Measurements from ENCODE around the gene MRPL12. TPM values are rescaled to one million over a fixed set of nuclear protein-coding genes. Genes with fewer than 3 reads are reported as not detected.

Gene MRPL12
- total and polyA plus RNA-seq, 2 of the 13 experiments (the other 11 are each of a cell fraction or from before 2014, with no cell fraction given) = 39.1 to 94.1 TPM

DNA sequence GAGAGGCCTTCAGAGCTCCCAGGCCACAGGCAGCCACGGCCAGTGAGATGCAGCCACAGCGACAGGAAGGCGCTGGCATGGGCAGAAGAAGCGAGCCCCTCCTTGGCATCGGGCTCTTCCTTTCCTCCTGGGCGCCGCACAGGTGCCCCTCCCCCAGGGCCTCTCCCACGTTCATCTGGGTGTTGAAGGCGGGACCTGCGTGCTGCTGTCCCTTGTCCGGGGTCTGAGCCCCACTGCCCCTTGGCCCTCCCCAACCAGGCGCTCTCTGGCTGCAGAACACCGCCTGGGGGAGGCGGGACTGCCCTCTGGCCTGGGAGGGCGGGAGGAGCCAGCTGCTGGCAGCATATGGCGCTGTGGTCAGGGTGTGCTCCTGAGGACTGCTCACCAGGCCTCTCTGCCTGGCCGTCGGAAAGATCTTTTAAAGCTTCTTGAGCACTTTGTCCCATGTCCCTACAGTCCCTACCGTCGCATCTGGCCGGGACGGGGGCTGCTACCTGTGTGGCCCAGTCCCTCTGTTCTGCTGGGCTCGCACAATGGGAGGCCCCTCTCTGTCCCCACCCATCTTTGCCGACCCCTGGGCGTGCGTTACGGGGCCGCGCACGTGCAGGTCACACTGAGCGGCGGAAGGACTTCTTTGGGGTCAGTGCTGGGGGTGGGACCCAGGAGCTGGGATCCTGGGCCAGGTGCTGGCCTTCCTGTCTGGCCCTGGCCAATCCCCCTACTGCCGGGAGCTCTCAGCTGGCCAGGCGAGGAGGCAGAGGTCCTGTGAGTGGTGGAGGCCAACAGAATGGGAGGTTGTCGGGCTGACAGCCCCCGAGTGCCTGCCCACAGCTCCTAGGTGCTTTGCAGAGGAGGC is 10.6 kb downstream of the MRPL12 start (continued):
- TF ChIP-seq, protein P1, sequence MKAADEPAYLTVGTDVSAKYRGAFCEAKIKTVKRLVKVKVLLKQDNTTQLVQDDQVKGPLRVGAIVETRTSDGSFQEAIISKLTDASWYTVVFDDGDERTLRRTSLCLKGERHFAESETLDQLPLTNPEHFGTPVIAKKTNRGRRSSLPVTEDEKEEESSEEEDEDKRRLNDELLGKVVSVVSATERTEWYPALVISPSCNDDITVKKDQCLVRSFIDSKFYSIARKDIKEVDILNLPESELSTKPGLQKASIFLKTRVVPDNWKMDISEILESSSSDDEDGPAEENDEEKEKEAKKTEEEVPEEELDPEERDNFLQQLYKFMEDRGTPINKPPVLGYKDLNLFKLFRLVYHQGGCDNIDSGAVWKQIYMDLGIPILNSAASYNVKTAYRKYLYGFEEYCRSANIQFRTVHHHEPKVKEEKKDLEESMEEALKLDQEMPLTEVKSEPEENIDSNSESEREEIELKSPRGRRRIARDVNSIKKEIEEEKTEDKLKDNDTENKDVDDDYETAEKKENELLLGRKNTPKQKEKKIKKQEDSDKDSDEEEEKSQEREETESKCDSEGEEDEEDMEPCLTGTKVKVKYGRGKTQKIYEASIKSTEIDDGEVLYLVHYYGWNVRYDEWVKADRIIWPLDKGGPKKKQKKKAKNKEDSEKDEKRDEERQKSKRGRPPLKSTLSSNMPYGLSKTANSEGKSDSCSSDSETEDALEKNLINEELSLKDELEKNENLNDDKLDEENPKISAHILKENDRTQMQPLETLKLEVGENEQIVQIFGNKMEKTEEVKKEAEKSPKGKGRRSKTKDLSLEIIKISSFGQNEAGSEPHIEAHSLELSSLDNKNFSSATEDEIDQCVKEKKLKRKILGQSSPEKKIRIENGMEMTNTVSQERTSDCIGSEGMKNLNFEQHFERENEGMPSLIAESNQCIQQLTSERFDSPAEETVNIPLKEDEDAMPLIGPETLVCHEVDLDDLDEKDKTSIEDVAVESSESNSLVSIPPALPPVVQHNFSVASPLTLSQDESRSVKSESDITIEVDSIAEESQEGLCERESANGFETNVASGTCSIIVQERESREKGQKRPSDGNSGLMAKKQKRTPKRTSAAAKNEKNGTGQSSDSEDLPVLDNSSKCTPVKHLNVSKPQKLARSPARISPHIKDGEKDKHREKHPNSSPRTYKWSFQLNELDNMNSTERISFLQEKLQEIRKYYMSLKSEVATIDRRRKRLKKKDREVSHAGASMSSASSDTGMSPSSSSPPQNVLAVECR (CRISPR knock-in tag; IDR thresholded peaks at IDR 0.05; ENCODE audit: borderline replicate concordance) = peak; percentile 93; the same call in 1 of the 2 replicates
- TF ChIP-seq, protein P2, sequence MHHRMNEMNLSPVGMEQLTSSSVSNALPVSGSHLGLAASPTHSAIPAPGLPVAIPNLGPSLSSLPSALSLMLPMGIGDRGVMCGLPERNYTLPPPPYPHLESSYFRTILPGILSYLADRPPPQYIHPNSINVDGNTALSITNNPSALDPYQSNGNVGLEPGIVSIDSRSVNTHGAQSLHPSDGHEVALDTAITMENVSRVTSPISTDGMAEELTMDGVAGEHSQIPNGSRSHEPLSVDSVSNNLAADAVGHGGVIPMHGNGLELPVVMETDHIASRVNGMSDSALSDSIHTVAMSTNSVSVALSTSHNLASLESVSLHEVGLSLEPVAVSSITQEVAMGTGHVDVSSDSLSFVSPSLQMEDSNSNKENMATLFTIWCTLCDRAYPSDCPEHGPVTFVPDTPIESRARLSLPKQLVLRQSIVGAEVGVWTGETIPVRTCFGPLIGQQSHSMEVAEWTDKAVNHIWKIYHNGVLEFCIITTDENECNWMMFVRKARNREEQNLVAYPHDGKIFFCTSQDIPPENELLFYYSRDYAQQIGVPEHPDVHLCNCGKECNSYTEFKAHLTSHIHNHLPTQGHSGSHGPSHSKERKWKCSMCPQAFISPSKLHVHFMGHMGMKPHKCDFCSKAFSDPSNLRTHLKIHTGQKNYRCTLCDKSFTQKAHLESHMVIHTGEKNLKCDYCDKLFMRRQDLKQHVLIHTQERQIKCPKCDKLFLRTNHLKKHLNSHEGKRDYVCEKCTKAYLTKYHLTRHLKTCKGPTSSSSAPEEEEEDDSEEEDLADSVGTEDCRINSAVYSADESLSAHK (CRISPR knock-in tag; IDR thresholded peaks at IDR 0.05; ENCODE audit: borderline replicate concordance) = 0 out of 2 replicates have a peak, but pooled peaks have one; percentile 66
- TF ChIP-seq ZNF44 (CRISPR knock-in tag; IDR thresholded peaks at IDR 0.05) = no peak
- TF ChIP-seq, protein P3, sequence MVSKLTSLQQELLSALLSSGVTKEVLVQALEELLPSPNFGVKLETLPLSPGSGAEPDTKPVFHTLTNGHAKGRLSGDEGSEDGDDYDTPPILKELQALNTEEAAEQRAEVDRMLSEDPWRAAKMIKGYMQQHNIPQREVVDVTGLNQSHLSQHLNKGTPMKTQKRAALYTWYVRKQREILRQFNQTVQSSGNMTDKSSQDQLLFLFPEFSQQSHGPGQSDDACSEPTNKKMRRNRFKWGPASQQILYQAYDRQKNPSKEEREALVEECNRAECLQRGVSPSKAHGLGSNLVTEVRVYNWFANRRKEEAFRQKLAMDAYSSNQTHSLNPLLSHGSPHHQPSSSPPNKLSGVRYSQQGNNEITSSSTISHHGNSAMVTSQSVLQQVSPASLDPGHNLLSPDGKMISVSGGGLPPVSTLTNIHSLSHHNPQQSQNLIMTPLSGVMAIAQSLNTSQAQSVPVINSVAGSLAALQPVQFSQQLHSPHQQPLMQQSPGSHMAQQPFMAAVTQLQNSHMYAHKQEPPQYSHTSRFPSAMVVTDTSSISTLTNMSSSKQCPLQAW (CRISPR knock-in tag; IDR thresholded peaks at IDR 0.05) = peak; percentile 93
- 0 out of 2 replicates have a peak, but pooled peaks have one; percentile 50 for TF ChIP-seq ZMAT3 (CRISPR knock-in tag; conservative IDR thresholded peaks at IDR 0.05)
- TF ChIP-seq, protein P4, sequence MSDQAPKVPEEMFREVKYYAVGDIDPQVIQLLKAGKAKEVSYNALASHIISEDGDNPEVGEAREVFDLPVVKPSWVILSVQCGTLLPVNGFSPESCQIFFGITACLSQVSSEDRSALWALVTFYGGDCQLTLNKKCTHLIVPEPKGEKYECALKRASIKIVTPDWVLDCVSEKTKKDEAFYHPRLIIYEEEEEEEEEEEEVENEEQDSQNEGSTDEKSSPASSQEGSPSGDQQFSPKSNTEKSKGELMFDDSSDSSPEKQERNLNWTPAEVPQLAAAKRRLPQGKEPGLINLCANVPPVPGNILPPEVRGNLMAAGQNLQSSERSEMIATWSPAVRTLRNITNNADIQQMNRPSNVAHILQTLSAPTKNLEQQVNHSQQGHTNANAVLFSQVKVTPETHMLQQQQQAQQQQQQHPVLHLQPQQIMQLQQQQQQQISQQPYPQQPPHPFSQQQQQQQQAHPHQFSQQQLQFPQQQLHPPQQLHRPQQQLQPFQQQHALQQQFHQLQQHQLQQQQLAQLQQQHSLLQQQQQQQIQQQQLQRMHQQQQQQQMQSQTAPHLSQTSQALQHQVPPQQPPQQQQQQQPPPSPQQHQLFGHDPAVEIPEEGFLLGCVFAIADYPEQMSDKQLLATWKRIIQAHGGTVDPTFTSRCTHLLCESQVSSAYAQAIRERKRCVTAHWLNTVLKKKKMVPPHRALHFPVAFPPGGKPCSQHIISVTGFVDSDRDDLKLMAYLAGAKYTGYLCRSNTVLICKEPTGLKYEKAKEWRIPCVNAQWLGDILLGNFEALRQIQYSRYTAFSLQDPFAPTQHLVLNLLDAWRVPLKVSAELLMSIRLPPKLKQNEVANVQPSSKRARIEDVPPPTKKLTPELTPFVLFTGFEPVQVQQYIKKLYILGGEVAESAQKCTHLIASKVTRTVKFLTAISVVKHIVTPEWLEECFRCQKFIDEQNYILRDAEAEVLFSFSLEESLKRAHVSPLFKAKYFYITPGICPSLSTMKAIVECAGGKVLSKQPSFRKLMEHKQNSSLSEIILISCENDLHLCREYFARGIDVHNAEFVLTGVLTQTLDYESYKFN (CRISPR knock-in tag; conservative IDR thresholded peaks at IDR 0.05) = peak; percentile 74
- 0 out of 2 replicates have a peak, but pooled peaks have one; percentile 37 for TF ChIP-seq RARG (CRISPR knock-in tag; IDR thresholded peaks at IDR 0.05; ENCODE audit: low read depth)
- 0 out of 2 replicates have a peak, but pooled peaks have one; percentile 16 for TF ChIP-seq MED13 (CRISPR knock-in tag; IDR thresholded peaks at IDR 0.05)
- peak; percentile 63; the same call in 1 of the 2 replicates for TF ChIP-seq ZNF761 (CRISPR knock-in tag; conservative IDR thresholded peaks at IDR 0.05)
- TF ChIP-seq ZSCAN25 (CRISPR knock-in tag; IDR thresholded peaks at IDR 0.05) = no peak
- peak; percentile 2; the same call in 1 of the 2 replicates for TF ChIP-seq CEBPG (CRISPR knock-in tag; IDR thresholded peaks at IDR 0.05)
- peak; percentile 50; the same call in 1 of the 2 replicates for TF ChIP-seq BCL6 (CRISPR knock-in tag; IDR thresholded peaks at IDR 0.05)

Measured in HepG2 (cell line).